GM21515 (cell line): ENCODE data around the gene SEPTIN11.
A peak's percentile ranks its signal among the peaks of the same experiment; 100 is the strongest.
"Not testable (repeated sequence)": the region's sequence is repeated elsewhere in the genome, so short reads cannot be mapped to it uniquely, and the experiment has no call there.

ENCODE experiments used
- ATAC-seq: cut with Tn5 transposase; IDR thresholded peaks from one replicate; pipeline ENCODE4 v1.9.1; 2021; ENCODE audit not compliant: unreplicated experiment

Gene SEPTIN11

DNA sequence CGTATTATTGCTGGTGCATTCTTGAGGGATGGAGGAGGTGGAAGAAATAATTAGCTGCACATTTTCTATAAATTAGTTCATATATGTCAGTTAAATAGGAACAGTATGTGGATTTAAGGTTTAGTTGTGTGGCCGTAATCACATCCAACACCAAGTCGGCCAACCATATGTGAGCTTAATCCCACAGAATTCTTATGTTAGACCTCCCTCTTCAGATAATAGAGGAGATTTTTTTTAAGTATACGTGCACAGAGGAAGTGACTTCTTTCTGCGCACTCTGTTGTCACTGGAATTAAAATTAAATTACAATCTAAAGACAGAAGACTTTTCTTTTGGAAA, 2.1 kb downstream of the SEPTIN11 start:
- no peak for ATAC-seq

DNA sequence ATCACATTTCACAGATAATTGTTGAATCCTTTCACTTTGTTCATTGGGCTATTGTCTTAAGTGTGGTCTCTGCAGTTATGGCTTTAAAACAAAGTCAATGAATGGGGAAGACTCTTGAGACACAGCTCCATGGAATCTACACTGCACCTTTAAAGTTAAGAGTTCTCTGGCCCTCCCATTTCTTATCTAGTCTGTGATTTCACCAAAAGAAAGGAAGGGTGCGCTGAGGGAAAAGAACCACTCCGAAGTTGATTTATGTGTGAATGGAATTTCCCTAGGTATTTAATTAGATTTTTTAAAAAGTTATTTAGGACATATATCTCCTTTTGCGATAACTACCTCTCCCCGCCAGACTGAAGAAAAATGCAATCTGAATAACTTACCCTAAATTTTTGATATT, 2.5 kb downstream of the SEPTIN11 start:
- no peak for ATAC-seq

DNA sequence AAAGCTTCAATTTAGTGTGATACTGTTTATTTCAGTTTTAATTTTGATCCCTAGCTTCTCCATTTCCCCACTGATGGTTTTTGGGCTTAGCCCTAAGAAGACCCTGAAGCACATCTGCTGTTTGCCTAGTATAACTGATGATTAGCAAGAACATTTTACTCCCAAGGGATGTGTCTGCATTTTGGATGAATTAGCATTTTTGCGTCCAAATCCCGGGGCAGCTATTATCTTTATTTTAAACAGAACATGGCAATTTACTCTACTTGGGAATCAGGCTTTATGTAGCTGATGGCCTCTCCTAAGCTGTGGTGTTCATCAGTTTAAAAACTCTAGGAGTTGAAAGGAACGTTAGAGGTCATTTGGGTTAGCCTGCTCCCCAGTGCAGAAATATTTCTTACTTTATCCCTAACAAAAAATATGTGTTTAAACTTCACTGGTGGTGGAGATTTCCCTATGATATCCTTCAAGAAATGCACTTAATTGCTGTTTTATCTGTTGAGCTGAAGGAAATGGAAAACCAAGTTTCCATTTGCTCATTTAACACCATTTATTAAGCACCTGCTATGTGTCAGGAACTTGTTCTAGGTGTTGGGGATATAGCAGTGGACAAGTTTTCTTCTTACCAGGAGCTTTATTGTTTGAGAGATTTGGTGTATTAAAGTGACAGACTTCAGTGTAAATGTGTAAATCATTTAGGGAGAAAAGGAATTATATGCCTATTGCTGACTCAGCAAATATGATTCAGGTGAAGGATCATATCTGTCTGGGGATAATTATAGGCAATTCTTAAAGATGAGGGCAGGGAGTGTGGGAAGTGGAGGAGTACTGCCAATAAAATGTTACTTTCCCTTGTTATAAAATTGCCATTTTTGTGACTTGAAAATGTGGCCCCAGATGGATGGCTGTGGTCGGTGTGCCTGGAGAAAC, 3.4 kb downstream of the SEPTIN11 start:
- ATAC-seq: no peak

DNA sequence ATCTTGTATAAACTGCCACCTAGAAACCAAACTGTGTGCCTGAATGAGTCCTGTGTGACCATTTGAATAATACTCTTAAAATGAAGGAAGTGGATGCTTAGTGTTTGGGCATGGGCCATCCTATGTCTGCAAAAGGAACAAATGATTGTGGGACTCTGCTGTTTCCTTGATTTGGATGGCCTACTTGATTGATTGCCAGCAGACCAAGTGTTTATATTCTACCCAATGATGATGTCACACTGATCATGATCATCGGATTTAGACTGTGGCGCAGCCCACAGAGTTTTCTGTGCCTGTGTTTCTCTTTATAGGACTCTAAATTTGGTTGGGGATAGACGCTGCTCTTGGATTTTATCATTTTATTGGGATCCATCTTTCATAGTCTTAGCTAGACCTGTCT, 4.4 kb downstream of the SEPTIN11 start:
- ATAC-seq: no peak

DNA sequence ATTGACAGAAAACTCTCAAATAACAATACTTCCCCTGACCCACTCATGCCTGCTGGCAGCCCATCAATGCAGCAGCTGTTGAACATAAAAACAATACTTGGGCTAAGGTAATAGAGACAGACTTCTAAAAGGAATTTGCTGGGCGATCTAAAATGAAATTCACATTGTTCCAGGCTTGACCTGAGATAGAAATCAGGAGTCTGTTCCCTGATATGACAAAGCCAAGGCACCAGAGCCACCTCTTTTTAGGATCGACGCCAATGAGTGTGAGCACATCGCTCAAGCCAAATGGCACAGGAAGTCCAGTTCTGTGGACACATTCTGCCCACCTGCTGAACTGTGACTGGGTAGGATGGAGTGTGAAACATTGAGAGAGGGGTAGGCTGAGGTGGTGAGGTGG, 4.9 kb downstream of the SEPTIN11 start:
- no peak for ATAC-seq

DNA sequence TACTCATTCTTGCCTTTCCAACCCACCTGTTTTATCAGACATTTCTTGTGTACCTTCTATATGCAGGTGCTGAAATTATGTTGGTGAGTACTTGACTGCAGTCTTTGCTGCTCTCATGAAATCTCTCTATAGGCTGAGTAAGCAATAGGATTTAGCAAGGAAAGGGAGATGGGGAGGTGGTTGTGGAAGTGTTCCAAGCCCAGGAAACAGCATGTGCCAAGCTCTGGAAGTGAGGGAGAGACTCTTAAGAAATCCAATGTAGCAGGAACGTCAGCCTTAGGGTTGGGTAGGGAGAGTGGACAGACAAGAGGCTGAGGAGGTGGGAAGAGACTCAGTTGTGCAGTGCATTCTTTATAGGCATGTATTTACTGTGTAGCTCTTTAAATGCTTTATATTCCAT, 5.6 kb downstream of the SEPTIN11 start:
- ATAC-seq: no peak

DNA sequence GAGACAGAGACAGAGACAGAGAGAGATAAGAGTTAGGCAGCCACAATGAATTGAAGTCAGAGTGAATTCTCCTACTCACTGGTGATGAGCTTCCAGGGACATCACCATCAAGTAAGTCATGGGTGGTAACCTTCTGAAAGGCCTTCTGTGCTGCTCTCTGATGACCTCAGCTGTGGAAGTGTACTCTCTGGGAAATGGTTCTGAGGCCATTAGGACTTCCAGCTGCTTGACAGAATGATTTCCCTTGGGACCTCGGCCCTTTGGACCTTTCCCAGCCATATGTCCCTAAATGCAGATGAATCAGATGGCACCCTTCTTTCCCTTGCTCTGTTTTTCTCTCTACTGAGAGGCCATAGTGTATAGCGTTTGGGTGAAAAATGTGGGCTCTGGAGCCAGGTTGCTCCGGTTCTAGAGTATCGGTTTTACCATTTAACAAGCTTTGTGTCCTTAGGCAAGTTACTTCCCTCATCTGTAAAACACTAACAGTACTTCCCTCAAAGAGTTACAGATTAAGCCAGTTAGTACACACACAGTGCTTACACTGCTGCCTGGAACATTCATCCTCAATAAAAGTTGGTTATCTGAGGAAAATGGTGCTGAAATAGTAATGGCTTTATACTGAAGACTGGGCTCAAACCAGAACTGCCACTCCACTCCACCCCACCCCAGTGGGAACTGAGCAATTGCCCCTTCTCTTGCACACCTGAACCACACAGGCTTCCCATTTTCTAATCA, 7.6 kb downstream of the SEPTIN11 start:
- ATAC-seq: no peak

DNA sequence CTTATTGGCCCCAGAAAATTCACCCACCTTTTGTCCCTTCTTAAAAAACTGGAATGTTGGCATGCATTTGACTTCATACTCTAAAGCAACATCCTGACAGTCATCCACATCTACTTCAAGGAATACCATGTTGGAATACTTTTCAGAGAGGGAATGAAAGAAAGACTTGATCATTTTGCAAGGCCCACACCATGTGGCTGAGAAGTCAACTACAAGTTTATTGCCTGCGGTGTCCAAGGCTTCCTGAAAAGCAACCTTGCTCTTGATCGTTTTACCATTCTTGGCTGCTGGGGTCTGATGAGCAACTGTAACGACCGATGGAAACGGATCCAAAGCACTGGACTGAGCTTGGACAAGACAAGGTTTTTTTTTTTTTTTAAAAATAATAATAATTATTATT, 9.3 kb downstream of the SEPTIN11 start:
- no peak for ATAC-seq

DNA sequence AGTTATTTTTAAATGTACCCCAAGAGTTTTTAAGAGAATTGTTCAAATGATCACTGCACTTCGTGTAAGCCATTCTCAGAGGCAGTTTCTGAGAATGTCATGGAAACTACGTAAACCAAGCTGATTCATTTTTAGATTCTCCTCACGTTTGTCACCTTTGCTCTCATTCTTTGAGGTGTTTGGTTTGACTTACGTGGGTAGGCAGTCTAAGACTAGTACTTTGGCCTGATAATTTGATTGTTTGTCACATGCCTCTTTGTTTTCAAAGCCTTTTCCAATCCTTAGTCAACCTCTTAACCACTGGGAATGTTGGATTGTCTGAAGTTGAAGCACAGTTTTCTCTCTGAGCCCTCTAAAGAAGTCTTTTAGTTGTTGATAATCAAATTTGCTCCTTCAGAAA, 10.5 kb downstream of the SEPTIN11 start:
- peak; percentile 74 for ATAC-seq

DNA sequence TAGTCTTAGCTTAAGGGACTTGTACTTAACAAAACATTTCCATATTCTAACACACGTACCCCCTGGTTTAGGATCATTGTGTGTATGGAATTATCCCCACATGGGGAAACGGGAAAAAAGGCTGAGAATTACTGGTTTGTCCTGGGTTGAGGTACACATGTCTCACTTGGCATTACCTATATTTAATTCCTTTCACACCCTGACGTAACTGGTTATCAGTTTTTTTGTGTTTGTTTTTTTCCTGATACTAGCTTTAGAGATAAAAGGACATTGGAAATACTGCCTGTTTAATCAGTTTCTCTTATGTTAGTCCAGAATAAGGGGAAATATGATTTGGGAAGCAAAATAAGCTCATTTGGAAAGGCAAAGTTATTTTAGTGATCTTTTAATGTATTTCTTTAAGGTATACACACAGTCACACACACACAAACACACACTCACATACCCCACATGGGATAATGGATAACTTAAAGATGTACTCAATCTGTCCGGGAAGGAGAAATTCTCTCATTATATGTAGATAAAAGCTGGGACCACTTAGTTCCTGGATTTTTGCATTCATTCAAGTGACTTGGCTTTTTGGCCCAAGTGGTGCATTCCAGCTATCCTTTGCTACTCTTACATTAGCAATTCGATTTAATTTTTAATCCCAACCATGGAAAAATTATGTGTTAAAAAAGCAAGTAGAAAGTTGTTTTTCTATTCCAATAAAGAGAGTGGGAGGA, 13.0 kb downstream of the SEPTIN11 start:
- no peak for ATAC-seq

DNA sequence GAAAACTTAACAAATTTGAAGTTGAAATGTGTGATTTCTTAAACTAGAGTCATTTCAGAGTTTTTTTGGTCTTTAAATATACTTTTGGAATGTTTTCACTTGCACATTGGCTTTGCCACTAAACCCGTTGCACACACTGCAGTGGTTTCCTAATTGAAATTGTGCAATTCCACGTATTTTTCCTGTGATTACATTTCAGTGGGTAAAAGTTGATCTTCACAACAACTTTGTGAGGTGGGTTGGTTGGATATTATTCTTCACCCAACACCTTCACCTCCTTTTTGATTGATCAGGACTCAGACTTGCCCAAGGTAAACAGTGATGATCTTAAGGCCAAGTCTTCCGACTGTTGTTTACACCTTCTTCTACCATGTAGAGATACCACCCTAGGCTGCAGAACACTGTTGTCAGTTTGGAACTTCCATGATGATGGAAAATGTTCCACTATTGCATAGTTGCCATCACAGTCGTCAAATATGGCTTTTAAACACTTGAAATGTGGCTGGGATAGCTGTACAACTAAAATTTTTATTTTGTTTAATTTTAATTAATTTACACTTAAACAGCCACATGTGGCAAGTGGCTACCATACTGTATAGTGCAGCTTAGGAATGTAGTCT, 13.7 kb downstream of the SEPTIN11 start:
- no peak for ATAC-seq

DNA sequence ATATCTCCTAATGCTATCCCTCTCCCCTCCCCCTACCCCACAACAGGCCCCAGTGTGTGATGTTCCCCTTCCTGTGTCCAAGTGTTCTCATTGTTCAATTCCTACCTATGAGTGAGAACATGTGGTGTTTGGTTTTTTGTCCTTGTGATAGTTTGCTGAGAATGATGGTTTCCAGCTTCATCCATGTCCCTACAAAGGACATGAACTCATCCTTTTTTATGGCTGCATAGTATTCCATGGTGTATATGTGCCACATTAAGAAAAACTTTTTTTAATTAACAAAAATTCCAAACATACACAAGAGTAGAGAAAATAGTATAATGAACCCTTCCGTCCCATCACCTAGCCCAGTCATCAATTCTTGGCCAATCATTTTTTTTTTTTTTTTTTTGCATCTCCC, 14.4 kb downstream of the SEPTIN11 start:
- ATAC-seq: not testable (repeated sequence)

DNA sequence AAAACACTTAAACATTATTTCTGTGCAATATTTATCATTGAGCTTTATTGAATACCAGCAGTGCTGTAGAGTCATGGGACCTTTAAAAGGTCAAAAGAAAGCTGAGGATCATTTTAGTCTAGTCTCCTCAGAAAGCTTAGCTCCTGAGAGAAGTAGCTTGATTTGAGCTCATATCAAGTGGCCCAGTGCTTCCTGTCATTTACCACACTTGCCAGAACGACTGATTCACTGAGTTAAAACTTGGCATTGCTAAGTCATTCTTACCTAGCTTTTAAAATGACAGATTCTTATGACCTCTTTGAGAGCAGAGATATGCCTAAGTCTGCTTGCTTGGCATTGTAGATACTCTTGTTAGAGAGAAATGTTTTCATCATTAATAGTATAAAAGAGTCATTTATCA, 15.2 kb downstream of the SEPTIN11 start:
- no peak for ATAC-seq

DNA sequence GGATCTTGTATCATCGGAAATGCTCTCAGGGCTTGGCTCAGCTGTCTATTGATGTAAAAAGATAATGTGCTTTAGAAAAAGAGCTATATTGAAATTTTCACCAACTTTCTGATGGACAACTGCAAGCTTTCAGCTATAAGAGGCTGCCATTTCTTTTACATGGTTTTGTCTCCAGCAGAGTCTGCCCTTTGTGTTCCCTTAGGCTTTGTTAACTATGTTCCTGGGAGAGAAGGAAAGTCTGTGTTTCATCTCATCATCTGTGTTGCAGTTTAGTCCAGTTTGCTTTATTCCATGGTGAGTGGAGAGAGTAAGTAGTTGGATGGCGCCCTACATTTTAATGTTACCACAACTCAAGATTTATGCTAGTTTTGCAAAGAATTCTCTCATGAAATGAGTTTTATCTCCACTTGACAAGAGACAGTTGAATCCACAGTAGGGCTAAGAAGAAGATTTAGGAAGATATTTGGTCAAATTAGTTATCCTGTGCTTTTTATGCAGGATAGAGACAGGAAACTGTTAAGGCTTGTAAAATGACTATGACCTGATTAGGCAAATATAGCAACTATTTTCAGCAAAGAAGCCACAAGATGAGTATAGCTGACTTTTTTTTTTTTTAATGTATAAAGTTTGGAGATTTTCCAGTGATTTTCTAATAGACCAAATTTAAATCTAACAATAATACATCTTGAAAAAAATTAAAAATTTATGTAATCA, 16.5 kb downstream of the SEPTIN11 start:
- ATAC-seq: no peak

DNA sequence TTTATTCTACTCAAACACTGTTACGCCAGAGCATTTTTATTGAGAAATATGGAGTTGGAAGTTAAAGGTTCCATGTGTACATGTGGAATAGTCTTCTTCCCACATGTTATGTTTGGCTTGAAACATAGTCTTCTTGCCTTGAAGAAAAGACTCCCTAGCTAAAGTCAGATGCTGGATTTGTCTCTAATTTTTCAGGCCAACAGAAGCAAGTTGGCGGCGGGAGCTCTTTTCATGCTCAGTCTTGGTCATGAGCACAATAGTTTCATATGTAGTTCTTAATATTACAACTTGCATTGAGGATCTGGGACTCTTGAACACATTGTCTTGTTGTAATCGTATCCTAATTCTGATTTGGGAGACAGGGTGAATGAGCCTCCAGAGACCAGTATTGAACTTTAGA, 19.4 kb downstream of the SEPTIN11 start:
- ATAC-seq: no peak

DNA sequence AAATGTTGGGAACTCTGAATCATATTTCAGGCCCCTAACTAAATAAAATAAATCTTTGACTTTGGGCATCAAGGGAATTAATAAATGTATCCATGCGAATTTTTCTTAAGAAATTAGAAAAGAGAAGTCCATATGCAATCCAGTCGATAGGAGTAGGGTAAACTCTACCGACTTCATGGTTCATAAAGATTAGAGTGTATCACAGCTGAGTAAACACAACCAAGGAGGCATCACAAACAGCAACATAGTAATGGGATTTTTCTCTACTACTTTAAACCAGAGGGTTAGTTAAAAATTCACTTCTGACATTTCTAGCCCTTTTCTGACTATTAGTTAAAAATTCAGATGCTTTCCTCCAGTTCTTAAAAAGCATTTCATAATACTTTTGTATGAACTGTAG, 19.9 kb downstream of the SEPTIN11 start:
- no peak for ATAC-seq

DNA sequence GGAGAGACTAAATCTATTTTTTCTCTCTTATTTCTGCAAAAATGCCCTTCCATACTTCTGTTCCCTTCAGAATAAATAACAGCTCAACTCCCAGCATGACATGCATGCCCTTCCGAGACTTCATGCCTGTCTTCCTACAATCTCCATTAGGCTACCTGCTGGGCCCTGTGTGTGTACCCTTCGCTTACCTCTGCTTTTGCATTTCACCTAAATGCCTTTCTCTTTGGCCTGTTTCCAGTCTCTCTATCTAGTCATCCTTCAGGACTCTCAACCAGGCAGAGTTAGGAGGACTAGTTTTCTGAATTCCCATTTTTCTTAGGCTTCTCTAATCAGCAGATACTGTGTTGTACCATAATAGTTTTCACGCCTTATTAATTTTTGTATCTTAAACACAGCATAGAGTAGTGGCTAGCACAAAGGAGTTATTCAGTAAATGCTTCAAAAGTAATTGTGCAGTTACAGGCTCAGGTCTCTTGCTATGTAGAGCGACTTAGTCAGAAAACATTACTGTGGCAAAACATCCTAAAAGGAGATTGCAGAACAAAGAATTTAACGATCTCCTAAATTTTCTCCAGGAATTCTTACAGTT, 20.5 kb downstream of the SEPTIN11 start:
- no peak for ATAC-seq

DNA sequence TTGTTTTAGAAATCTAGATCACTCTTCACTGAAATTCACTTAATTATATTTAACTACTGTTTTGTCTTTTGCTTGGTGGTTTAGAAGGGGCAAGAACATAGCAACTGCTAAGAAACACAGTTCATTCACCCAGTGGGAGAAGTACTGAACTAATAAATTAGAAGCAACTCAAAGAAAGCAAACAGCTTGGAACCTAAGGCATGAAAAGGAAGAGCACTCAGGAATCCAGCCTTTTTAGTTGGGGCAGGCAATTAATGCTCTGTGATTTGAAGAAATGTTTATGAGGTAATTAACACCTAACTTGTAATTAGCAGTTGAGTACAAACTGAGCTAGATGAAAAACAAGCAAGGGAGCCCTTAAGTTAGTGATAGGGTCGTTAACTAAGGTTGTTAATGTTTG, 22.8 kb downstream of the SEPTIN11 start:
- no peak for ATAC-seq

DNA sequence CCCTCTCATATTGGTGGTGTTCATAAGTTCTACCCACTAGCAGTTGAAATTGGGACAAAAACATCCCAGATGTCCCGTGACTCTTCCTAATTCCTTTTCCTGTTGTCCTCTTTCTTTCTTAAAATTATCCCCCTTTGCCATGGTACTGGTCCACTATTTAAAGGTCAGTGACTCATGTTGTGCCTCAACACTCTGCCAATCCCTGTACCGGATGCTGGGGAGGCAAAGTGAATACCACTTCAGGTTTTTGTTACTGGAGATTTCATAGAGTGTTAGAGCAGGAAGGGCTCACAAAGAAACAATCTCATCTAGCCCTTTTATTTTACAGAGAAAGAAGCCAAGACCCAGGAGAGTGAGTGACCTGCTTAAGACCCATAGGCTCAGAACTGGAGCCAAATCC, 24.6 kb downstream of the SEPTIN11 start:
- ATAC-seq: no peak

DNA sequence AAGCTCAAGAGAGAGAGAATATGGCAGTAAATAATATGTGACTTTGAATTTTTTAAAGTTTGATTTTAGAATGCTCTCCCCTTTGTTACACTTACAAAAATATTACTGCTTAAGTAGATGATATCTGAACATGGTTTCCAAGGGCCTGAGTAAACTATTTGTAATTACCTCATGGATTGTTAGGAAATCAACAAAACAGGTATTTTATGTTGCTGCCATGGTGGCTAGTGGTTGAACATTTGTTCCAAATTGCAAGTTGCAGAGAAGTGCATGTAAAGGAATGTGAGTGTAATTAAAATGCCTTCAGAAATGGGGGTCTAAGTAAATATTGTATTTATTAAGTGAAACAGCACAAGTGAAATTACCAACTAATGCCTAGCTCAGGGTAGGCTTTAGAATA, 27.6 kb downstream of the SEPTIN11 start:
- ATAC-seq: no peak
